SK-N-SH treated with all-trans-retinoic acid at 6 μM for 48 hours (cell line): Measurements from ENCODE around the gene KRT15.

ENCODE experiments used
- ATAC-seq: fragments of 200-7000 bp; cut with Tn5 transposase; 3 replicates; pipeline ENCODE4 v1.9.1; 2020; ENCODE audit warnings: mild to moderate bottlenecking, moderate library complexity
- BACH2 ChIP-seq: fragments of 250-450 bp; sonication (Bioruptor Pico); IDR thresholded peaks from 2 replicates; pipeline ENCODE4 v1.9.0; 2021; ENCODE audit warnings: mild to moderate bottlenecking, borderline replicate concordance
- CREB5 ChIP-seq: fragments of 250-450 bp; sonication (Bioruptor Pico); IDR thresholded peaks from 2 replicates; pipeline ENCODE4 v1.5.1; 2020; ENCODE audit warnings: low read depth, mild to moderate bottlenecking, moderate library complexity
- CSDC2 ChIP-seq: fragments of 250-450 bp; sonication (Bioruptor Pico); IDR thresholded peaks from 2 replicates; pipeline ENCODE4 v1.5.0; 2020; ENCODE audit warnings: mild to moderate bottlenecking, moderate library complexity
- CSRNP3 ChIP-seq: fragments of 250-450 bp; sonication (Bioruptor Pico); IDR thresholded peaks from 2 replicates; pipeline ENCODE4 v1.5.1; 2021; ENCODE audit warnings: mild to moderate bottlenecking, moderate library complexity
- ESRRG ChIP-seq: fragments of 250-450 bp; sonication (Bioruptor Pico); IDR thresholded peaks from 2 replicates; pipeline ENCODE4 v1.6.1; 2021; ENCODE audit warnings: mild to moderate bottlenecking
- GLIS3 ChIP-seq: fragments of 250-450 bp; sonication (Bioruptor Pico); IDR thresholded peaks from 2 replicates; pipeline ENCODE4 v1.5.0; 2020; ENCODE audit warnings: mild to moderate bottlenecking, moderate library complexity
- ISL1 ChIP-seq: fragments of 250-450 bp; sonication (Bioruptor Pico); IDR thresholded peaks from 2 replicates; pipeline ENCODE4 v2.1.2; 2022; ENCODE audit warnings: mild to moderate bottlenecking, moderate library complexity
- OSR1 ChIP-seq: fragments of 250-450 bp; sonication (Bioruptor Pico); IDR thresholded peaks from 2 replicates; pipeline ENCODE4 v1.8.0; 2022; ENCODE audit warnings: moderate library complexity, mild to moderate bottlenecking, inconsistent platforms
- PATZ1 ChIP-seq: fragments of 250-450 bp; sonication (Bioruptor Pico); IDR thresholded peaks from 2 replicates; pipeline ENCODE4 v1.8.0; 2020; ENCODE audit warnings: mild to moderate bottlenecking, moderate library complexity, borderline replicate concordance
- RARB ChIP-seq: fragments of 250-450 bp; sonication (Bioruptor Pico); IDR thresholded peaks from 2 replicates; pipeline ENCODE4 v1.8.0; 2021; ENCODE audit warnings: mild to moderate bottlenecking, moderate library complexity
- SNAI2 ChIP-seq: fragments of 250-450 bp; sonication (Bioruptor Pico); IDR thresholded peaks from 2 replicates; pipeline ENCODE4 v1.5.0; 2020; ENCODE audit warnings: mild to moderate bottlenecking, moderate library complexity
- TCF4 ChIP-seq: fragments of 250-450 bp; sonication (Bioruptor Pico); IDR thresholded peaks from 2 replicates; pipeline ENCODE4 v1.8.0; 2021; ENCODE audit warnings: mild to moderate bottlenecking, moderate library complexity, borderline replicate concordance
- TOX ChIP-seq: fragments of 250-450 bp; sonication (Bioruptor Pico); IDR thresholded peaks from 2 replicates; pipeline ENCODE4 v1.8.0; 2021; ENCODE audit warnings: mild to moderate bottlenecking, moderate library complexity, borderline replicate concordance
- TSHZ2 ChIP-seq: fragments of 250-450 bp; sonication (Bioruptor Pico); IDR thresholded peaks from 2 replicates; pipeline ENCODE4 v1.5.0; 2020; ENCODE audit warnings: mild to moderate bottlenecking, moderate library complexity
- ZC3H10 ChIP-seq: fragments of 250-450 bp; sonication (Bioruptor Pico); IDR thresholded peaks from 2 replicates; pipeline ENCODE4 v1.5.1; 2021; ENCODE audit warnings: mild to moderate bottlenecking, moderate library complexity
- ZFP30 ChIP-seq: fragments of 450-650 bp; formaldehyde crosslinking; IDR thresholded peaks from 2 replicates; pipeline ENCODE4 v1.5.0; 2022; ENCODE audit warnings: mild to moderate bottlenecking, moderate library complexity
- ZNF565 ChIP-seq: fragments of 450-650 bp; formaldehyde crosslinking; conservative IDR thresholded peaks from 2 replicates; pipeline ENCODE4 v1.5.0; 2020; ENCODE audit warnings: low read depth, mild to moderate bottlenecking, moderate library complexity
- ZNF70 ChIP-seq: fragments of 450-650 bp; formaldehyde crosslinking; IDR thresholded peaks from 2 replicates; pipeline ENCODE4 v1.5.0; 2020; ENCODE audit warnings: mild to moderate bottlenecking, moderate library complexity
- ZNF8 ChIP-seq: fragments of 450-650 bp; formaldehyde crosslinking; IDR thresholded peaks from 2 replicates; pipeline ENCODE4 v1.5.0; 2020; ENCODE audit warnings: mild to moderate bottlenecking, moderate library complexity
- TF ChIP-seq, protein P1 (sequence below): fragments of 250-450 bp; sonication (Bioruptor Pico); IDR thresholded peaks from 2 replicates; pipeline ENCODE4 v1.8.0; 2021; ENCODE audit warnings: low read depth, mild to moderate bottlenecking, moderate library complexity, borderline replicate concordance

Gene KRT15

GRCh38 chr17:41478237-41478636 is 40.5 kb downstream of the KRT15 start:
- ATAC-seq, result no peak
- TF ChIP-seq GLIS3 (CRISPR knock-in tag) (no peak), ZFP30 (CRISPR knock-in tag) (no peak), ISL1 (CRISPR knock-in tag) (no peak), PATZ1 (CRISPR knock-in tag) (no peak), TSHZ2 (CRISPR knock-in tag) (no peak), ZNF70 (CRISPR knock-in tag) (no peak), RARB (no peak), BACH2 (CRISPR knock-in tag) (no peak), ZC3H10 (CRISPR knock-in tag) (no peak), ZNF8 (CRISPR knock-in tag) (no peak), TCF4 (CRISPR knock-in tag) (no peak), ESRRG (CRISPR knock-in tag) (no peak), ZNF565 (CRISPR knock-in tag) (no peak), TOX (no peak), CREB5 (CRISPR knock-in tag) (no peak), OSR1 (CRISPR knock-in tag) (no peak), CSRNP3 (CRISPR knock-in tag) (no peak), CSDC2 (CRISPR knock-in tag) (no peak), SNAI2 (CRISPR knock-in tag) (no peak)
- TF ChIP-seq, protein P1, sequence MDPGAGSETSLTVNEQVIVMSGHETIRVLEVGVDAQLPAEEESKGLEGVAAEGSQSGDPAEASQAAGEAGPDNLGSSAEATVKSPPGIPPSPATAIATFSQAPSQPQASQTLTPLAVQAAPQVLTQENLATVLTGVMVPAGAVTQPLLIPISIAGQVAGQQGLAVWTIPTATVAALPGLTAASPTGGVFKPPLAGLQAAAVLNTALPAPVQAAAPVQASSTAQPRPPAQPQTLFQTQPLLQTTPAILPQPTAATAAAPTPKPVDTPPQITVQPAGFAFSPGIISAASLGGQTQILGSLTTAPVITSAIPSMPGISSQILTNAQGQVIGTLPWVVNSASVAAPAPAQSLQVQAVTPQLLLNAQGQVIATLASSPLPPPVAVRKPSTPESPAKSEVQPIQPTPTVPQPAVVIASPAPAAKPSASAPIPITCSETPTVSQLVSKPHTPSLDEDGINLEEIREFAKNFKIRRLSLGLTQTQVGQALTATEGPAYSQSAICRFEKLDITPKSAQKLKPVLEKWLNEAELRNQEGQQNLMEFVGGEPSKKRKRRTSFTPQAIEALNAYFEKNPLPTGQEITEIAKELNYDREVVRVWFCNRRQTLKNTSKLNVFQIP (CRISPR knock-in tag), result no peak
- TF ChIP-seq, all 23 proteins: peak for 0

GRCh38 chr17:41476866-41477815 is 41.5 kb downstream of the KRT15 start:
- no peak for ATAC-seq
- TF ChIP-seq CREB5 (CRISPR knock-in tag), result no peak
- no peak for TF ChIP-seq OSR1 (CRISPR knock-in tag)
- no peak for TF ChIP-seq ZC3H10 (CRISPR knock-in tag)
- TF ChIP-seq PATZ1 (CRISPR knock-in tag), result no peak
- TF ChIP-seq, protein P1 (CRISPR knock-in tag), result no peak
- no peak for TF ChIP-seq ESRRG (CRISPR knock-in tag)
- TF ChIP-seq TOX, result no peak
- TF ChIP-seq CSDC2 (CRISPR knock-in tag), result no peak
- no peak for TF ChIP-seq ZFP30 (CRISPR knock-in tag)
- no peak for TF ChIP-seq TCF4 (CRISPR knock-in tag)
